NCI-H226 (cell line): ENCODE measurements around the gene DENND1A.
A peak's percentile ranks its signal among the peaks of the same experiment; 100 is the strongest.
"Not testable (repeated sequence)": the region's sequence is repeated elsewhere in the genome, so short reads cannot be mapped to it uniquely, and the experiment has no call there.

Source experiments
- DNase-seq: peaks from one replicate; pipeline ENCODE4 v3.0.0-alpha.2; 2015

Gene DENND1A

GRCh38 chr9:123929870-123930831, at the start of gene DENND1A:
TSS of gene DENND1A (minus strand) at chr9:123930126. CDS start at chr9:123929905, 221 bp downstream.
- peak; percentile 79 for DNase-seq

GRCh38 chr9:123978981-123979380, 49.1 kb upstream of the DENND1A start:
- no peak for DNase-seq

DNA sequence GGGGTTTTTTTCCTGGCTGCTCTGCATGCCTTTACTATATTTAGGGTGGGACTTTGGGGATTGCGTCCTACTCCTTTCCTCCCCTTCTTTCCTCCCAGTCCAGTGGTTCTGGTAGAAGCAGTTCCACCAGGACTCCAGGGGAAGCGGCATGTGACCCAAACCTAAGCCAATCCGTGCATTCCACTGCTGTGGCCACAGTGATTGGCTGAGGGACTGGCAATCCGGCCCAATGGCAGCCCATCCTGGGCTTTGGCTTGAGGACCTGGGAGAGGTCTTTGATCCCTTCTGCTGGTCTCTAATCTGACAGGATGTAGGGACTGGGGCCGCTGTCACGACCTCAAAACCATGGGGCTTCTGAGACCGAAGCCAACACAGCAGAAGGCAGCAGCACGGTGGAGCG, 46.7 kb upstream of the DENND1A start:
- DNase-seq = not testable (repeated sequence)

GRCh38 chr9:123975871-123976270, 45.9 kb upstream of the DENND1A start:
- DNase-seq = no peak

DNA sequence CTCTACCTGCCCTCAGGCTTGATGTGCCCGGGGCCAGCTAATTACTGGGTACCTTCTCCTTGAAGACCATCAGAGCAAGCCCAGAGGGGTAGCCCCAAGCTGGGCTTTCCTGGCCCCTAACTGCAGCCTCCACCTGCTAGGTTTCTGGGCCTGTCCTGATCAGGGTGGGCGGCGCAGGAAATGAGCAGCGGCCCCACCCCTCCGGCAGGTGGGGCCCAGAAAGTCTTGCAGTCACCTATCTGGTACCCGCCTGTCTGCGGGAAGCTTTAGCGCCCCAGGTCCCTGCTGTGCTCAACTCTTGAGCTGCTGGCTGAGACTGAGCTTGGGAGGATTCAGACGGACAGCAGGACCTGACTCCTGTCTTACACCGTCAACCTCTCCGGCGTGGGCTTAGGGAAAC, 44.5 kb upstream of the DENND1A start:
- no peak for DNase-seq

DNA sequence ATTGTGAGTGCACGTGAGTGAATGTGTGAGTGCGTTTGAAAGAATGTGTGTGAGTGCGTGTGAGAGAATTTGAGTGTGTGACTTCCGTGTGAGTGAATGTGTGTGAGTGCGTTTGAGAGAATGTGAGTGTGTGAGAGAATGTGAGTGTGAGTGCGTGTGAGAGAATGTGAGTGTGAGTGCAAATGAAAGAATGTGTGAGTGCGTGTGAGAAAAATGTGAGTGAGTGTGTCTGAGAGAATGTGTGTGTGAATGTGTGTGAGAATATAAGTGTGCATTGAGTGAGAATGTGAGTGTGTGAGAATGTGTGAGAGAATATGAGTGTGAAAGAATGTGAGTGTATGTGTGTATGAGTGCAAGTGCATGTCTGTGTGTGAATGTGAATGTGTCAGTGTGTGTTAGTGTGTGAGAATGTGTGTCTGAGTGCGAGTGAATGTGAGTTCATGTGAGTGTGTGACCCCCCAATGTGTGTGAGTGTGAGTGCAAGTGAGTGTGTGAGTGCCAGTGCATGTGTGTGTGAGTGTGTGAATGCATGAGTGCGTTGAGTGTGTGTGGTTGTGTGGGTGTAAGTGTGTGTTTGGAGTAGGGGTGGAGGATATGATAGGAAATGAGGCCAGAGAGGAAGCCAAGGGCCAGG, 43.8 kb upstream of the DENND1A start:
- no peak for DNase-seq

DNA sequence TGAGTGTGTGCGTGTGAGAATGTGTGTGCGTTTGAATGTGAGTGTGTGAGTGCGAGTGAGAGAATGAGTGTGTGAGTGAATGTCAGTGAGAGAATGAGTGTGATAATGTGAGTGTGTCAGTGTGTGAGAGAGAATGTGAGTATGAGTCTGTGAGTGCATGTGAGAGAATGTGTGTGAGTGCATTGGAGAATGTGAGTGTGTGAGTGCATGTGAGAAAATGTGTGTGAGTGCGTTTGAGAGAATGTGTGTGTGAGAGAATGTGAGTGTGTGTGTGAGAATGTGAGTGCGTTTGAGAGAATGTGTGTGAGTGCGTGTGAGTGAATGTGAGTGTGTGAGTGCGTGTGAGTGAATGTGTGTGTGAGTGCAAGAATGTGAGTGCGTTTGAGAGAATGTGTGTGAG, 42.7 kb upstream of the DENND1A start:
- DNase-seq = no peak

DNA sequence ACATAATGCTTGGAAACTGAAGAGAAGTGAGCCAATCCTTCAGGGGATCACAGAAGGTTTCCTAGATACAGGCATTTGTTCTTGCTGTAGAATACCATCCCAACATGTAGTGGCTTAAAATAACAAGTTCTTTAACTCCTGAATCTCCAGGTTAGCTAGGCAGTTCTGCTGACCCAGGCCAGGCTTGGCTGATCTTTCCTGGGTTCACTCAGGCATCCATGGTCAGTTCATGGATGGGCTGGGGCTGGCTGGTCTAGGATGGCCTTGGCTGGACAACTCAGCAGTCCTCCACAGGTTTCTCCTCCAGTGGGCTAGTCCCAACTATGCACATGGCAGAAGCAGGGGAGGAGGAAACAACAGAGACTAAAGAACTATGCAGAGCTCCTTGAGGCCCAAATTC, 37.4 kb upstream of the DENND1A start:
- no peak for DNase-seq

DNA sequence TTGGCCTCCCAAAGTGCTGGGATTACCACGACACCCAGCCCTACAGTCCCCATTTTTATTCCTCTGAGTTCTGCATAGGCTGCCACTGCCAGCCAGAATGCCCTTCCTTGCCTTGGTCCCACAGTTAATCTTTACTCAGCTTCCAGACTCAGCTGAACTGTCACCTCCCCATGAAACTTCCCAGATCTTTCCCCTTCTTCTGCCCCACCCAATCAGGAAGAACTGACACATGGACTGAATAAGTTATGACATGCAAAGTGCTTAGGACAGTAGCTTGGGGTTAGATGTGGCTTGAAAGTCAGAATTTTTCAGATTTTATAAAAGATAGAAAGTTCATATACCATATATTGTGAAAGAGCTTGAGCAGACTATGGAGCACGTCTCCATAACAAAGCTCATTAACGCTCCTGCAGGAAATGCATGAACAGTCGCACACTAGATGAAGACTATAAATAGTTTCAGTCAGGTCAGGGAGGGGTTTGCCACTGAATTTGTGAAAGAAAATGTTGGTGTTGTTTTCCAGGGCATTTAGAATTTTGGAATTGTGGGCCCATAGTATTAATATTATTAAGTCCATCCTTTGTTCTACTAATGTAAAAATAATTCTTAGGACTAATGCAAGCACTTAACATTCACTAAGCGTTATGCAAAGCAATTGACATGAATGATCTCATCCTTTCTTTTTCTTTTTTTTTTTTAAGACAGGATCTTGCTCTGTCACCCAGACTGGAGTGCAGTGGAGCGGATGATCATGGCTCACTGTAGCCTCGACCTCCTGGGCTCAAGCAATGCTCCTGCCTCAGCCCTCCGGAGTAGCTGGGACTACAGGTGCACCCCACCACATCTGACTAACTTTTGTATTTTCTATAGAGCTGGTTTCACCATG, 36.1 kb upstream of the DENND1A start:
- no peak for DNase-seq

DNA sequence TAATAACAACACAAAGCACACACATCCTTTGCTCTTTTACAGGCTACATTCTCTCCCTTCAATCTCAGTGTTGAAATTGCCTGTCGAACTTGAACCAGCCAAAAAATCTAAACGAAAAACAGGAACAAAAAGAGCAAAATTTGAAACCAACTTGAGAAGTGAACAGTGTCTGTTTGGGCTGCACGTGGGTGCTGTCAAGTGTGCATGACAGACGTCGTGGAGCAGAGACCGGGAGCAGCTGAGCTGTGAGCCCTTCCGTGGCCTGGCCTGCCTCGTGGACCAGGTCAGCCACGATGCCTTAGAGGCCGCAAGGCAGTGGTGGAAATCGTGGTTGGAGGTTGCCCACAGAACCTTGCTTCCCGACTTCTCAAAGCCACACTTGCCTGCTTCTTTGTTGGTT, 34.8 kb upstream of the DENND1A start:
- DNase-seq = no peak

DNA sequence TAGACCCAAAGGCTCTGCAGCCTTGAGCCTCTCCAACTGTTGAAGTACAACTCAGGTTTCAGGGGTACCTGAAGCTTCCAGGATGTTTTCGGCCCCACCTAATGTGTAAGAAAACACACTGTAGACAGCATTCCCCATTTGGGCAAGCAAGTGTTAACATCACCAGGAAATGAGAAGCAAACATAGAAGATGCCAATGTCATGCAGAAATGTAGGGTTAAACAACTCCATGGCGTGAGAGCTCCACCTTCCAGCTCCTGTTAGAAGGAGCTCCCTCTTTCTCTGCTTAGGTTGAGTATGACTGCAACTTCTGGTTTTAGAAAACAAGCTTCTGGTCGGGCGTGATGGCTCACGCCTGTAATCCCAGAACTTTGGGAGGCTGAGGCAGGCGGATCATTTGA, 31.0 kb upstream of the DENND1A start:
- DNase-seq = no peak

DNA sequence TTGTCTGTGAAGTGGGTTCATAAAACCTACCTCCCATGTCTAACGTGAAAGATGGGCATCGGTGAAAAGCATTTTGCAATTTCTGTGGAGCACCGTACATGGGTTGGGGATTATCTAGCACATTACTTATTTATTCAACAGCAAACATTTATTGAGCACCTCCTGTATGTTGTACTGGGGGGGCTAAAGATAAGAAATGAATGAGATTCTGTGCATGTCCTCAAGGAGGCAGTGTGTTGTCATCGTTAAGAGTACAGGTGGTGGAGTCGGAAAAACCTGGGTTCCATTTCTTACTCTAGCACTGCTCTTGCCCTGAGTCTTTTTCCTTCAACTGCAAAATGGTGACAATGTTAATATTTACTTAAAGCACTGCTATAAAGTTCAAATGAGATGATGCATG, 30.4 kb upstream of the DENND1A start:
- DNase-seq = no peak

DNA sequence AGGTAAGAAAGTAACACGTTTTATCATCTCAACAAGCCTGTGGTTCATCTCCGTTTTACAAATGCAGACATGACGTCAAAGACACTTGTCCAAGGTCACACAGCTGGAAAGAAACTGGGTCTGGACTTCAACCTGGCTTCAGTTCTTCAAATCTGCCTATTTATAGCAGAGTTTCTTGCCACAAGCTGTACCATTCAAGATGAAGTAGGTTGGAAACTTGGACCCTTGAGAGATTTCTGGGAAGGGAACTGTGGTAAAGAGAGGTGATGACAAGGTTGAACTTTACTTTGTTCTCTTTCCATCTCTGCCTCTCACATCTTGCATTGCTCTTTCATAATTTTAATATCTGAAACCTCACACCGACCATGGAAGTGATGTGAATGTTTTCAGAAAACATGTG, 29.9 kb upstream of the DENND1A start:
- no peak for DNase-seq

DNA sequence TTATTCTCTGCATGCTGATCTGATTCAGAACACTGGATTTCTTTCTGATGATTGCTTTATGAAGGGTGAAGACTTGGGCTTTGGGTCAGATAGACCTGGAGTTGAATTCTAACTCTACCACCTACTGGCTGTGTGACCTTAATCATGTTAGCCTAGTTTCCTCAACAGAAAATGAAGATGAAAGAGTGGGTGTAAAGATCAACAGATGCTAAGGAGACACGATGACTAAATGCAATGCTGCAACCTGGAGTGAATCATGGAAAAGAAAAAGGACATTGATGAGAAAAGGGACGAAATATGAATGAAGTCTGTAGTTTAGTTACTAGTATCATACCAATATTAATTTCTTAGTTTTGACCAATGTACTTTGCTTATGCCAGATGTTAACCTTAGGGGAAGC, 27.8 kb upstream of the DENND1A start:
- DNase-seq = no peak

DNA sequence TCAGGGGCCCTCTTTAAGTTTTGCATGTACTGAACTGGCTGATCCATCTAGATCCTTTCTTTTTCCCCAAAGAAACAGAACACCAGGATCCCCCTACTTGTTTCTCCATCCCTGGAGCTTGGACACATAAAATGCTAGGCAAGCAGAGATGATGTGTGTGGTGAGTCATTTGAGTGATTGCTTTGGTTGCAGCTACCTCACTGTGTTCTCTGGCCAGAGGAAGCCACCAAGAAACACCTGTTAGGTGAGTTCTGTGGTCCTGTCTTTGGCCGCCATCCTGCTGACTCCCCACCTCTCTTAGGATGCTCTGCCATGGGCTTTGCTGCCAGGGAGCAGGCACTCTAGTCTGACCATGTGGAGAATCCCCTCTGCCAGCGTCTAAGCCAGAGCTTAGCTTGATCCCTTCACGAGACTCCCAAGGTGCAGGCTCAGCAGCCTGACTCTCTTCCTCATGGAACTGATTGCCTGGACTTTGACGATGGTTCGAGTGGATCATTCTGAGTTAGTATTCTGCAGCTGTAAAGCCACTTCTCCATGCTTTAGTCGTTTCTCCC, 27.3 kb upstream of the DENND1A start:
- DNase-seq = no peak

DNA sequence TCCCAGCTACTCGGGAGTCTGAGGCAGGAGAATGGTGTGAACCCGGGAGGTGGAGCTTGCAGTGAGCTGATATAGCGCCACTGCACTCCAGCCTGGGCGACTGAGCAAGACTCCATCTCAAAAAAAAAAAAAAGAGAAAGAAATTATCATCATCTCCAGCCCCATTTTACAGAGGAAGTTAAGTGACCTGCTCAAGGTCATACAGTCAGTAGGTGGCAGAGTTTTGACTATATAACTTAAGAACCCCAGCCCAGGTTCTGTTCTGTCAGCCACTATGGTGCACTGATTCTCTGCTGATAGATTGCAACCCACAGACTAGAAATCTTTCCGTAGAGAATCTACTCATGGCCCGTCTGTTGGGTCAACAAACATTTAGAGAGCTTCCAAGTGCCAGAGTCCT, 25.7 kb upstream of the DENND1A start:
- DNase-seq = no peak

DNA sequence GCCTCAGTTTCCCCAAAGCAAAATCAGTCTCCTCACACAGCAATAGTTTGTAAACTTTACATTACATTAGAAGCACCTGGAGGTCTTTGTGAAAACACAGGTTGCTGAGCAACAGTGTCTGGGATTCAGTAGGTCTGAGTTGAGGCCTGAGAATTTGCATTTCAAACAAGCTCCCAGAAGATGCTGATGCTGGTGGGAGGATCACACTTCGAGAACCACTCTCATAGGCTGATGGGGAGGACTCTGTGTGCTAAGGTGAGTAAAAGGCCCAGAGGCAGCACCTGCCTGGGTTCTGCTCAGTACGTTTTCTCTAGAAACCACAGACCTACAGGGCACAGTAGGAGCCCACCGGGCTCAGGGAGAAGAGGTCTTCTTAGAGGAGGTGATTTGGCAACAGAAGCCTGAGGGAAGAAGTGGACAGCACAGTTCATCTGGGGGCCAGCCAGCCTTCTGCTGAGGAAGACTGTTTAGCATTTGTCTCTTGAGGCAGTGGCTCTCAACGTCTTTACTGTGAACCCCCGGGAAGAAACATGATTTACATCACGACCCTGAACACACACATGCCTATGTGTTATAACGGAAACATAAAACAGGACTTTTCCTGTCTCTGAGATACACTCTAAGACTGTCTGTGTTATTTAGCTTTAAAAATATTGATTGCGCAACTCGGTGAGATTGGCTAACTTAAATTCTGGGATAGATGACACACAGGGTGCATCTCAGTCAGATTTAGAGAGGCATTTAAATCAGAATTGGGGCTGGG, 24.8 kb upstream of the DENND1A start:
- no peak for DNase-seq

- no peak for DNase-seq
Observed at GRCh38 chr9:123952641-123953495, 22.9 kb upstream of the DENND1A start.

GRCh38 chr9:123948286-123948685, 18.4 kb upstream of the DENND1A start:
- no peak for DNase-seq

DNA sequence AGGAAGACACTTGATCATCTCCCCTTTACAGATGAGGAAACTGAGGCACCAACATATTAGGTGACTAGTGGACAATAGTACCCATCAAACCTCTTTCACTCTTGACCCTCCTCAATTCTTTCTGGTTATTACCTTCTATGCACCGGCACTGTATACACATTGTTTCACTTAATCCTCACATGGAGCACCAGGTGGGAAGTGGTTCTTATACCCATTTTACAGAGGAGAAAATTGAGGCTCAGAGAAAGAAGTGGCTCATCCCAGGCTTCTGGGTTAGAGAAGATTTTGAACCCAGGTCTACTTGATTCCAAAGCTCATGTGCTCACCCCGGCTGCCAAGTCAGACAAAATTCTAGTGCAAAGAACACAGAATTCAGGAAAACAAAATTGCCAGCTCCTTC, 17.4 kb upstream of the DENND1A start:
- no peak for DNase-seq
